Effector memory CD4-positive, alpha-beta T cell (primary cell): Measurements from ENCODE around the gene UBR4.

ENCODE experiments used
- DNase-seq, 3 donors: peaks; one replicate each; pipeline ENCODE4 v3.0.0-alpha.2; 2020
- H3K27ac ChIP-seq: 2 replicates; pipeline ENCODE4 v1.7.0; 2013; ENCODE audit warnings: mild to moderate bottlenecking, low read length, moderate library complexity; ENCODE audit not compliant: insufficient read depth, poor library complexity, severe bottlenecking
- H3K27me3 ChIP-seq: replicated peaks from 2 replicates; pipeline ENCODE4 v1.7.0; 2013; ENCODE audit warnings: mild to moderate bottlenecking, low read length; ENCODE audit not compliant: insufficient read depth, control insufficient read depth, poor library complexity, severe bottlenecking
- H3K36me3 ChIP-seq: 2 replicates; pipeline ENCODE4 v1.7.0; 2013; ENCODE audit warnings: mild to moderate bottlenecking, low read length, moderate library complexity; ENCODE audit not compliant: control insufficient read depth, insufficient read depth
- H3K4me1 ChIP-seq: 2 replicates; pipeline ENCODE4 v1.7.0; 2013; ENCODE audit warnings: low read length, mild to moderate bottlenecking; ENCODE audit not compliant: control insufficient read depth, insufficient read depth, poor library complexity, severe bottlenecking
- H3K4me3 ChIP-seq: 2 replicates; pipeline ENCODE4 v1.7.0; 2013; ENCODE audit warnings: low read length, low read depth, mild to moderate bottlenecking; ENCODE audit not compliant: insufficient read depth, poor library complexity, severe bottlenecking
- H3K9me3 ChIP-seq: 2 replicates; pipeline ENCODE4 v1.7.0; 2013; ENCODE audit warnings: mild to moderate bottlenecking, low read length, moderate library complexity; ENCODE audit not compliant: control insufficient read depth

Gene UBR4

DNA sequence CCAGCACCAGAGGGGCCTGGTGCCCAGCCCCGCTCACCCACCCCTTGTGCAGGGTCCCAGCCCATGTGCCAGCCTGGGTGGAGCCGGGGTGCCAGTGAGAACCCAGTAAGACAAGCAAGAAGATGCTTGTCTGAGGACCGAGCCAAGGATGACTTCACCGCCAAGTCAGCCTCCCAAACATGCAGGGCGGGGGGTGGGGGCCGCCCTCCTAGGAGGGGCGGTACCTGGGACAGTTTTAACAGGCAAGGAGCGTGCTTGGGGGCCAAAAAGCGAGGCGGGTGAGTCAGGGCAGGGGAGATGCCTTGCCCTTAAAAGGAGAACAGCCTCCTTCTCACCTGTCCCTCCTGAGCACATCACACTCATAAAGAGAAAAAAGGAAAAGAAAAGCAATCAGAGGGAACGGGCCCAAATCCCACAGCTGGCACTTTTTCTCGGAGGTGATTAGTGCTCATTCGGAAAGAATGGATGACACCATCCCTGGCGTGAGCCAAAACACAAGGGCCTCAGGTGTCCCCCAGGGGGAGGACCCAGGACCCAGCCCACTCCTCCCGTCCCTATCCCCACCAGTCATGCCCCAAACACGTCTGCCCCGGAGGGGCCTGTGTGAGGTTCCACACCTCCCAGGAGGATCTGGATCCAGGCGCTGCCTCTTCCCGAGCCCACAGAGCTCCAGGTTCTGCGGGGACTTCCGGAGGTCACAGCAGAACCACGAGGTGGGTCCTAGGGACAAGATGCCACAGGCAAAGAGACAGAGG, 176.0 kb downstream of the UBR4 start:
- H3K27ac ChIP-seq = no peak overlapping the region

DNA sequence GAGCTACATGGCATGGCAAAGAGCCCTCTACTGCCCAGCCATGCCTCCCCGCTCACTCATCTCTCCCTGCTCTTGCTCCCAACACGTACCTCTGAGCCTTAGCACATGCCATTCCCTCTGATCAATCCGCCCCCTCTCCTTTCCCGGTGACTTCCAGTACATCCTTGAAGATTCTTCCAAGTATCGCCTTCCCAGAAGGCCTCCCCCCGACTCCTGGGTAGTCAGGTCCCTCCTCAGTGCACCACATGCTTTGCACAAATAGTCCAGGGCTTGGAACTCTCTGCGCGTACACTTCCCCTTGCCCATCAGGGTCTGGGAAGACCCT, 176.6 kb downstream of the UBR4 start:
- Histone ChIP-seq H3K36me3 (no peaks in the 10 kb centered on the region), H3K9me3 (no peaks in the 10 kb centered on the region), H3K27me3 (no peaks in the 10 kb centered on the region), H3K4me1 (no peaks in the 10 kb centered on the region), H3K27ac (no peak overlapping the region), H3K4me3 (no peak overlapping the region)
- no peak for DNase-seq

More for the DNA sequence above, 176.0 kb downstream of the UBR4 start:
- Histone ChIP-seq H3K9me3 (no peaks in the 10 kb centered on the region), H3K36me3 (no peaks in the 10 kb centered on the region), H3K4me1 (no peaks in the 10 kb centered on the region), H3K4me3 (no peak overlapping the region), H3K27me3 (no peaks in the 10 kb centered on the region)
- DNase-seq = no peak

- no peaks in the 10 kb centered on the region for H3K27me3 ChIP-seq
- no peak overlapping the region for H3K27ac ChIP-seq
- no peak overlapping the region for H3K4me3 ChIP-seq
- no peak for DNase-seq
- no peaks in the 10 kb centered on the region for H3K36me3 ChIP-seq
- no peaks in the 10 kb centered on the region for H3K4me1 ChIP-seq
- H3K9me3 ChIP-seq = no peaks in the 10 kb centered on the region
Observed at GRCh38 chr1:19032701-19033514, 177.2 kb downstream of the UBR4 start.

DNA sequence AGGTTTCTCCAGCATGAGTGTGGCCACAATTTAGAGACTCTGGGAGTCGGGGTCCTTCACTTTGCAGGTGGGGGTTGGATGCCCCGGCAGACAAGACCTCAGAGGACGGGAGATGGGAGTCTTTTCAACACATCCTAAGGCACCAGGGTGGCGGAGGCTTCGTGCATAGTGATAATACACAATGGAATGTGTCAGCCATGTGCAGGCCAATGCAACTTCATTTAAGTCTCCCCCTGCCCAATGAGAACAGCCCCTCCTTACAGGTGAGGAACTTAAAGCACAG, 177.7 kb downstream of the UBR4 start:
- Histone ChIP-seq H3K36me3 (no peaks in the 10 kb centered on the region), H3K27me3 (no peaks in the 10 kb centered on the region), H3K4me1 (no peaks in the 10 kb centered on the region), H3K4me3 (no peak overlapping the region), H3K9me3 (no peaks in the 10 kb centered on the region), H3K27ac (no peak overlapping the region)
- no peak for DNase-seq

- Histone ChIP-seq H3K27me3 (no peaks in the 10 kb centered on the region), H3K36me3 (no peaks in the 10 kb centered on the region), H3K27ac (no peak overlapping the region), H3K9me3 (no peaks in the 10 kb centered on the region), H3K4me3 (no peak overlapping the region), H3K4me1 (no peaks in the 10 kb centered on the region)
- no peak for DNase-seq
Observed at GRCh38 chr1:19029191-19030085, 180.6 kb downstream of the UBR4 start.

DNA sequence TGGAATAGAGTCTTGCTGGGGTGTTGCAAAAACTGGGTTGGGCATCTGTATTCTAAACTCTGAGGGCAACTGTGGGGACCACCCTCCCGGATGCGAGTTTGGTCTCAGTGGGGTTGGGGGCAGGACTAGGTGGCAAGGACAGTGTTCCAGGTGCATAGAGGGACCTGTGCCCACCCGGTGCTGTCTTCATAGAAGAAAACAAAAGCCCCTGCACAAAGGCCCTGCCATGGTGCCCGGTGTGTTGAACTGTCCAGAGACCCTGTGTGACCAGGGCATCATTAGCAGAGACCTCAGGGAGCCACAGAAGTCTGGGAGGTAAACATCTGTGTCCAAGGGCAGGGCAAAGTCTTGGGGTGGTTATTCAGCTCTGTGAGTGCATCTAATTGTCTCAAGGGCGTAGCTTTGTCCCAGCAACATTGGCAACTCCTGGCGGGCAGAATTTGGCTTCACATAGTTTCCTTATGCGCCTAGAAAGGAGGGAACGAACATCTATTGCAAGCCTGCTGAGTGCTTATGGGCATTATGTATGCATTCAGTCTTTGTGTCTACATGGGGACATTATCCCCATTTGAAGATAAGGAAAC, 181.4 kb downstream of the UBR4 start:
- H3K27me3 ChIP-seq = no peaks in the 10 kb centered on the region
- no peaks in the 10 kb centered on the region for H3K4me1 ChIP-seq
- H3K4me3 ChIP-seq = no peak overlapping the region
- H3K27ac ChIP-seq = no peak overlapping the region
- no peak for DNase-seq
- H3K9me3 ChIP-seq = no peaks in the 10 kb centered on the region
- H3K36me3 ChIP-seq = no peaks in the 10 kb centered on the region

- H3K36me3 ChIP-seq = no peaks in the 10 kb centered on the region
- no peaks in the 10 kb centered on the region for H3K27me3 ChIP-seq
- no peak overlapping the region for H3K4me3 ChIP-seq
- H3K4me1 ChIP-seq = no peaks in the 10 kb centered on the region
- no peak for DNase-seq
- H3K9me3 ChIP-seq = no peaks in the 10 kb centered on the region
- H3K27ac ChIP-seq = no peak overlapping the region
Observed at GRCh38 chr1:19028110-19028509, 182.0 kb downstream of the UBR4 start.
